Testis (tissue), 3 donors: ENCODE measurements around the gene CXCR6. TPM values are rescaled to one million over a fixed set of nuclear protein-coding genes. Genes with fewer than 3 reads are reported as not detected.

ENCODE experiments used
- DNase-seq: peaks from one replicate; pipeline ENCODE4 v3.0.0-alpha.2; 2019
- H3K27ac ChIP-seq, 2 donors: fragments of 200-600 bp; sonication (generic); one replicate each; pipeline ENCODE4 v1.5.1; 2019
- H3K27me3 ChIP-seq: fragments of 200-600 bp; sonication (generic); one replicate; pipeline ENCODE4 v1.5.1; 2019
- H3K36me3 ChIP-seq: fragments of 200-600 bp; sonication (generic); one replicate; pipeline ENCODE4 v1.5.1; 2017; ENCODE audit warnings: low read depth; ENCODE audit errors: missing control alignments
- H3K4me1 ChIP-seq: fragments of 200-600 bp; sonication (generic); one replicate; pipeline ENCODE4 v1.5.1; 2019
- H3K4me3 ChIP-seq, 2 donors: fragments of 200-600 bp; sonication (generic); one replicate each; pipeline ENCODE4 v1.5.1; 2017 to 2019
- H3K9me3 ChIP-seq: fragments of 200-600 bp; sonication (generic); one replicate; pipeline ENCODE4 v1.5.1; 2017
- CTCF ChIP-seq, 3 experiments: fragments of 450-650 bp in 2 of 3; fragments of 200-600 bp in 1 of 3; sonication (generic) in 1 of 3; IDR thresholded peaks; one replicate each; pipeline ENCODE4 v1.5.1; 2016 to 2019; ENCODE audit warnings: antibody characterized with exemption in 3 of 3, mild to moderate bottlenecking in 2 of 3, moderate library complexity in 1 of 3
- POLR2A ChIP-seq: fragments of 450-650 bp; IDR thresholded peaks from one replicate; pipeline ENCODE4 v1.6.1; 2017; ENCODE audit warnings: antibody characterized with exemption, mild to moderate bottlenecking, moderate library complexity
- WGBS, 2 donors: methylation state at CpG; one replicate each; pipeline ENCODE4 v1.1.5; 2018; 5-methylcytosine and 5-hydroxymethylcytosine counted together
- intact Hi-C: fragments of 100-400 bp; cut with DNase I; formaldehyde crosslinking; loops from one replicate; pipeline ENCODE4 v1.15.1; 2023; ENCODE audit warnings: low total_unique reads
- polyA plus RNA-seq: library from polyadenylated mRNA; stranded (reverse); fragments of 350-450 nt; fragmentation: Illumina TruSeq; extraction: RNeasy Lipid Tissue Mini Kit (QIAGEN cat#74804); gene quantifications from one replicate; pipeline ENCODE4 v1.2.3, GENCODE V29; 2014; ENCODE audit warnings: low read depth, low replicate concordance; ENCODE audit not compliant: insufficient read depth
- total RNA-seq, 2 donors: library from RNA; depleted of rRNA; stranded (reverse); fragments of >200 nt; gene quantifications; one replicate each; pipeline ENCODE4 v1.2.3, GENCODE V29; 2016

CXCR6 gene
- total and polyA plus RNA-seq, 3 donors from 2014 or later: 0.16 to 2.1 (median 0.62) TPM

- Histone ChIP-seq H3K4me3 (no peak overlapping the region), H3K36me3 (no peaks in the 10 kb centered on the region), H3K4me1 (no peaks in the 10 kb centered on the region), H3K9me3 (no peaks in the 10 kb centered on the region), H3K27ac (no peak overlapping the region), H3K27me3 (no peaks in the 10 kb centered on the region)
- intact Hi-C loops: no loop called here
- no peak for DNase-seq
- WGBS, 2 donors: 94 to 95% methylated on average over 4 of the region's 4 CpGs
- TF ChIP-seq POLR2A (no peak), CTCF (IDR thresholded peaks at IDR 0.05) (no peak)
Measured at GRCh38 chr3:45965253-45965652, 22.0 kb downstream of the CXCR6 start.

GRCh38 chr3:45965653-45966052 is 22.4 kb downstream of the CXCR6 start:
- Histone ChIP-seq H3K9me3 (no peaks in the 10 kb centered on the region), H3K36me3 (no peaks in the 10 kb centered on the region), H3K27me3 (no peaks in the 10 kb centered on the region), H3K4me1 (no peaks in the 10 kb centered on the region), H3K4me3 (no peak overlapping the region), H3K27ac (no peak overlapping the region)
- intact Hi-C loops: no loop called here
- 84 to 95% methylated on average over 4 of the region's 4 CpGs for WGBS, 2 donors
- no peak for DNase-seq
- TF ChIP-seq CTCF (IDR thresholded peaks at IDR 0.05) (no peak), POLR2A (no peak)

- intact Hi-C loops: no loop called here
- Histone ChIP-seq H3K9me3 (no peaks in the 10 kb centered on the region), H3K27ac (no peak overlapping the region), H3K4me1 (no peaks in the 10 kb centered on the region), H3K4me3 (no peak overlapping the region), H3K27me3 (no peaks in the 10 kb centered on the region), H3K36me3 (no peaks in the 10 kb centered on the region)
- no peak for TF ChIP-seq CTCF (IDR thresholded peaks at IDR 0.05)
- TF ChIP-seq POLR2A: no peak
- 72 to 81% methylated on average over 17 of the region's 17 CpGs for WGBS, 2 donors
- DNase-seq: no peak
Measured at GRCh38 chr3:45966371-45966791, 23.1 kb downstream of the CXCR6 start.

- intact Hi-C loops: no loop called here
- no peaks in the 10 kb centered on the region for H3K4me1 ChIP-seq
- no peaks in the 10 kb centered on the region for H3K9me3 ChIP-seq
- no peak overlapping the region for H3K4me3 ChIP-seq
- DNase-seq: no peak
- H3K27me3 ChIP-seq: no peaks in the 10 kb centered on the region
- H3K27ac ChIP-seq: no peak overlapping the region
- 82 to 90% methylated on average over 7 to 16 of the region's 16 CpGs for WGBS, 2 donors
- H3K36me3 ChIP-seq: no peaks in the 10 kb centered on the region
- TF ChIP-seq POLR2A (no peak), CTCF (IDR thresholded peaks at IDR 0.05) (no peak)
Measured at GRCh38 chr3:45966950-45967640, 23.8 kb downstream of the CXCR6 start.

GRCh38 chr3:45967724-45968123 is 24.5 kb downstream of the CXCR6 start:
- Histone ChIP-seq H3K9me3 (no peaks in the 10 kb centered on the region), H3K4me3 (no peak overlapping the region), H3K27me3 (no peaks in the 10 kb centered on the region), H3K4me1 (no peaks in the 10 kb centered on the region), H3K36me3 (no peaks in the 10 kb centered on the region), H3K27ac (no peak overlapping the region)
- TF ChIP-seq POLR2A (no peak), CTCF (IDR thresholded peaks at IDR 0.05) (no peak)
- no peak for DNase-seq
- WGBS, 2 donors: 65 to 67% methylated on average over 5 to 8 of the region's 8 CpGs
- intact Hi-C loops: no loop called here
